Activated naive CD4-positive, alpha-beta T cell treated with anti-CD3 and anti-CD28 coated beads for 36 hours (primary cell): ENCODE results near the gene STOX2. TPM values are rescaled to one million over a fixed set of nuclear protein-coding genes. Genes with fewer than 3 reads are reported as not detected.

Experiments used
- CTCF ChIA-PET: fragments of 350-600 bp; sonication (Branson Sonifier 250); formaldehyde crosslinking; loops from one replicate; lab custom pipeline; 2021; ENCODE audit warnings: antibody characterized with exemption; lab: Charles Lee
- DNase-seq: peaks from one replicate; pipeline ENCODE4 v3.0.0-alpha.2; 2020
- H3K27ac Mint-ChIP-seq: one replicate; pipeline ENCODE4 v1.8.0; 2021; ENCODE audit warnings: mild to moderate bottlenecking, mixed read lengths
- H3K27me3 Mint-ChIP-seq: one replicate; pipeline ENCODE4 v1.8.0; 2021; ENCODE audit warnings: low read depth, mixed read lengths
- H3K36me3 Mint-ChIP-seq: one replicate; pipeline ENCODE4 v1.8.0; 2021; ENCODE audit warnings: low read depth, mixed read lengths
- H3K4me1 Mint-ChIP-seq: one replicate; pipeline ENCODE4 v1.8.0; 2021; ENCODE audit warnings: low read depth, mixed read lengths
- H3K4me3 Mint-ChIP-seq: one replicate; pipeline ENCODE4 v1.8.0; 2021; ENCODE audit warnings: mild to moderate bottlenecking, moderate library complexity, mixed read lengths
- H3K9me3 Mint-ChIP-seq: one replicate; pipeline ENCODE4 v1.8.0; 2021; ENCODE audit warnings: mixed read lengths
- intact Hi-C: fragments of 100-400 bp; cut with micrococcal nuclease; formaldehyde crosslinking; loops from one replicate; pipeline ENCODE4 v1.15.1; 2023
- total RNA-seq, 2 experiments: library from RNA; stranded (reverse); gene quantifications; one replicate each; pipeline ENCODE4 v1.2.3, GENCODE V29; 2021

The STOX2 gene
- total RNA-seq, 2 experiments from 2014 or later, result not detected

GRCh38 chr4:183920512-183920911 is 15.4 kb downstream of the STOX2 start:
- no peak overlapping the region for H3K4me3 Mint-ChIP-seq
- H3K36me3 Mint-ChIP-seq, result no peaks in the 10 kb centered on the region
- no peaks in the 10 kb centered on the region for H3K4me1 Mint-ChIP-seq
- no peak for DNase-seq
- CTCF ChIA-PET, result no interaction called here
- H3K9me3 Mint-ChIP-seq, result no peaks in the 10 kb centered on the region
- intact Hi-C loops, result no loop called here
- H3K27me3 Mint-ChIP-seq, result peaks cover 6% of the 10 kb centered on the region
- H3K27ac Mint-ChIP-seq, result no peak overlapping the region

- Mint-ChIP-seq H3K4me1 (no peaks in the 10 kb centered on the region), H3K27ac (no peak overlapping the region), H3K36me3 (no peaks in the 10 kb centered on the region), H3K9me3 (no peaks in the 10 kb centered on the region), H3K4me3 (no peak overlapping the region), H3K27me3 (peaks cover 6% of the 10 kb centered on the region)
- intact Hi-C loops, result no loop called here
- no peak for DNase-seq
- CTCF ChIA-PET, result interaction anchor here (0.7 kb wide), 1 partner anchor 82 kb away, joined by 3 read pairs; no protein-coding TSS in a partner anchor
Measured at GRCh38 chr4:183921335-183921734, 16.2 kb downstream of the STOX2 start.

GRCh38 chr4:183924362-183925044 is 19.4 kb downstream of the STOX2 start:
- DNase-seq, result no peak
- H3K9me3 Mint-ChIP-seq, result no peaks in the 10 kb centered on the region
- H3K36me3 Mint-ChIP-seq, result no peaks in the 10 kb centered on the region
- no peak overlapping the region for H3K27ac Mint-ChIP-seq
- H3K4me1 Mint-ChIP-seq, result no peaks in the 10 kb centered on the region
- intact Hi-C loops, result no loop called here
- H3K4me3 Mint-ChIP-seq, result no peak overlapping the region
- H3K27me3 Mint-ChIP-seq, result peaks cover 6% of the 10 kb centered on the region
- CTCF ChIA-PET, result interaction anchor here (0.7 kb wide), 1 partner anchor 11 kb away, joined by 3 read pairs; no protein-coding TSS in a partner anchor

- CTCF ChIA-PET, result no interaction called here
- Mint-ChIP-seq H3K27me3 (peaks cover 2% of the 10 kb centered on the region), H3K4me3 (no peak overlapping the region), H3K27ac (no peak overlapping the region), H3K36me3 (no peaks in the 10 kb centered on the region), H3K9me3 (no peaks in the 10 kb centered on the region), H3K4me1 (no peaks in the 10 kb centered on the region)
- DNase-seq, result no peak
- intact Hi-C loops, result no loop called here
Measured at GRCh38 chr4:183926950-183927349, 21.8 kb downstream of the STOX2 start.

- Mint-ChIP-seq H3K4me3 (no peak overlapping the region), H3K9me3 (no peaks in the 10 kb centered on the region), H3K4me1 (no peaks in the 10 kb centered on the region), H3K36me3 (no peaks in the 10 kb centered on the region), H3K27ac (no peak overlapping the region), H3K27me3 (peaks cover 3% of the 10 kb centered on the region)
- intact Hi-C loops, result no loop called here
- CTCF ChIA-PET, result interaction anchor here (0.6 kb wide), 1 partner anchor 371 kb away, joined by 9 read pairs; no protein-coding TSS in a partner anchor
- no peak for DNase-seq
Measured at GRCh38 chr4:183932576-183932975, 27.5 kb downstream of the STOX2 start.

GRCh38 chr4:183934761-183935160 is 29.7 kb downstream of the STOX2 start:
- Mint-ChIP-seq H3K4me3 (no peak overlapping the region), H3K27me3 (peaks cover 6% of the 10 kb centered on the region), H3K27ac (no peak overlapping the region), H3K4me1 (no peaks in the 10 kb centered on the region), H3K9me3 (no peaks in the 10 kb centered on the region), H3K36me3 (no peaks in the 10 kb centered on the region)
- intact Hi-C loops, result no loop called here
- CTCF ChIA-PET, result interaction anchor here (0.5 kb wide), 1 partner anchor 10 kb away, joined by 3 read pairs; no protein-coding TSS in a partner anchor
- no peak for DNase-seq

GRCh38 chr4:183935355-183936005 is 30.4 kb downstream of the STOX2 start:
- intact Hi-C loops, result no loop called here
- H3K27me3 Mint-ChIP-seq, result peaks cover 6% of the 10 kb centered on the region
- H3K27ac Mint-ChIP-seq, result no peak overlapping the region
- H3K9me3 Mint-ChIP-seq, result no peaks in the 10 kb centered on the region
- CTCF ChIA-PET, result interaction anchor here (0.5 kb wide), 1 partner anchor 11 kb away, joined by 3 read pairs; no protein-coding TSS in a partner anchor
- no peaks in the 10 kb centered on the region for H3K36me3 Mint-ChIP-seq
- H3K4me1 Mint-ChIP-seq, result no peaks in the 10 kb centered on the region
- DNase-seq, result no peak
- no peak overlapping the region for H3K4me3 Mint-ChIP-seq

GRCh38 chr4:183936047-183936446 is 30.9 kb downstream of the STOX2 start:
- Mint-ChIP-seq H3K9me3 (no peaks in the 10 kb centered on the region), H3K4me3 (no peak overlapping the region), H3K27ac (no peak overlapping the region), H3K36me3 (no peaks in the 10 kb centered on the region), H3K27me3 (peaks cover 6% of the 10 kb centered on the region), H3K4me1 (no peaks in the 10 kb centered on the region)
- intact Hi-C loops, result no loop called here
- CTCF ChIA-PET, result no interaction called here
- DNase-seq, result no peak

- H3K36me3 Mint-ChIP-seq, result no peaks in the 10 kb centered on the region
- H3K27me3 Mint-ChIP-seq, result peaks cover 6% of the 10 kb centered on the region
- H3K4me1 Mint-ChIP-seq, result no peaks in the 10 kb centered on the region
- CTCF ChIA-PET, result interaction anchor here (0.5 to 0.9 kb wide), 3 partner anchors 59 to 230 kb away, joined by 3 to 5 read pairs (median 4); no protein-coding TSS in a partner anchor
- H3K27ac Mint-ChIP-seq, result no peak overlapping the region
- intact Hi-C loops, result no loop called here
- H3K9me3 Mint-ChIP-seq, result no peaks in the 10 kb centered on the region
- H3K4me3 Mint-ChIP-seq, result no peak overlapping the region
- no peak for DNase-seq
Measured at GRCh38 chr4:183936574-183937345, 31.7 kb downstream of the STOX2 start.

GRCh38 chr4:183940864-183941263 is 35.8 kb downstream of the STOX2 start:
- no peaks in the 10 kb centered on the region for H3K36me3 Mint-ChIP-seq
- no peak overlapping the region for H3K4me3 Mint-ChIP-seq
- intact Hi-C loops, result no loop called here
- H3K27me3 Mint-ChIP-seq, result peaks cover 10% of the 10 kb centered on the region
- CTCF ChIA-PET, result no interaction called here
- DNase-seq, result no peak
- H3K27ac Mint-ChIP-seq, result no peak overlapping the region
- H3K9me3 Mint-ChIP-seq, result no peaks in the 10 kb centered on the region
- H3K4me1 Mint-ChIP-seq, result no peaks in the 10 kb centered on the region

GRCh38 chr4:183941964-183942363 is 36.9 kb downstream of the STOX2 start:
- Mint-ChIP-seq H3K36me3 (no peaks in the 10 kb centered on the region), H3K4me3 (no peak overlapping the region), H3K27ac (no peak overlapping the region), H3K9me3 (no peaks in the 10 kb centered on the region), H3K27me3 (peaks cover 10% of the 10 kb centered on the region), H3K4me1 (no peaks in the 10 kb centered on the region)
- CTCF ChIA-PET, result no interaction called here
- intact Hi-C loops, result no loop called here
- DNase-seq, result no peak

GRCh38 chr4:183945741-183946140 is 40.6 kb downstream of the STOX2 start:
- H3K27me3 Mint-ChIP-seq, result peaks cover 5% of the 10 kb centered on the region
- H3K4me3 Mint-ChIP-seq, result no peak overlapping the region
- CTCF ChIA-PET, result interaction anchor here (0.7 to 0.8 kb wide), 2 partner anchors 55 to 286 kb away, joined by 3 to 4 read pairs; no protein-coding TSS in a partner anchor
- H3K36me3 Mint-ChIP-seq, result no peaks in the 10 kb centered on the region
- no peaks in the 10 kb centered on the region for H3K9me3 Mint-ChIP-seq
- H3K27ac Mint-ChIP-seq, result no peak overlapping the region
- intact Hi-C loops, result no loop called here
- H3K4me1 Mint-ChIP-seq, result no peaks in the 10 kb centered on the region
- DNase-seq, result no peak
